ENCODE results near the gene CAV2.

CAV2 gene

DNA sequence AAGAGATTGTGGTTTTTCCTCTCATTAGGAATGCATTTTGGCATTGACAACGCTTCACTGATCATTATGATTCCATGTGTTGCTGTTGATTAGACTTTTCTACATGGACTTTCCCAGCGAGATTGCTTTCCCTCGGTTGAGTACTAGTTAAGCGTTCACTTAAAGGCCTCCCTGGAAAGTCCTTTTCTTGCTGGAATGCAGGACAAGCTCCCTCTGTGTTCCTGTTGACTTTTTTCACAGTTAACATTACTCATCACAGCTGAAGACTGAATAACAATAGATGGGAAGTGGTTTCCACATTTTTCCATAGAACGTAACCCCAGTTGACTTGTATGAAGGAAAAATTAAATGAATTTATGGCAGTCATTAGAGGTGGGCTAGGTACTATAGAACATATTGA lies 22.7 kb downstream of the CAV2 start:
- in situ Hi-C loops (cut with MboI; ENCODE audit: low sequenced_read_pairs): no loop called here

DNA sequence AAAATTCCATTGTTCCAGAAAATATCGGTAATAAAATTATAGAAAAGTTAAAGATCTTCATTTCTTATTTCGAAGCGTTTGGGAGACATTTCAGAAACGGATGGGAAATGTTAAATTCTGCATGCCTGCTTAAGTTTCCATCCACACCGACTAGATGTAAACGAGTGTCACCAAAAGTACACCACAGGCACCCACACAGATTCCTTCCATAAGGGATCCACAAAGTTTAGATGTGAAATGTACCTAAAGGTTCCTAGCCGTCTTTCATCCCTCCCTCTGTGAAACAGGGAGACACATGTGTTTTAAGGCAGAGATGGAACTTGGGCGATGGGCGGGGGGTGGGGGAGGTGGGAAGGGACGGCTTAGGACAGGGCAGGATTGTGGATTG lies 24.7 kb downstream of the CAV2 start:
- in situ Hi-C loops (cut with MboI; ENCODE audit: low sequenced_read_pairs): no loop called here

DNA sequence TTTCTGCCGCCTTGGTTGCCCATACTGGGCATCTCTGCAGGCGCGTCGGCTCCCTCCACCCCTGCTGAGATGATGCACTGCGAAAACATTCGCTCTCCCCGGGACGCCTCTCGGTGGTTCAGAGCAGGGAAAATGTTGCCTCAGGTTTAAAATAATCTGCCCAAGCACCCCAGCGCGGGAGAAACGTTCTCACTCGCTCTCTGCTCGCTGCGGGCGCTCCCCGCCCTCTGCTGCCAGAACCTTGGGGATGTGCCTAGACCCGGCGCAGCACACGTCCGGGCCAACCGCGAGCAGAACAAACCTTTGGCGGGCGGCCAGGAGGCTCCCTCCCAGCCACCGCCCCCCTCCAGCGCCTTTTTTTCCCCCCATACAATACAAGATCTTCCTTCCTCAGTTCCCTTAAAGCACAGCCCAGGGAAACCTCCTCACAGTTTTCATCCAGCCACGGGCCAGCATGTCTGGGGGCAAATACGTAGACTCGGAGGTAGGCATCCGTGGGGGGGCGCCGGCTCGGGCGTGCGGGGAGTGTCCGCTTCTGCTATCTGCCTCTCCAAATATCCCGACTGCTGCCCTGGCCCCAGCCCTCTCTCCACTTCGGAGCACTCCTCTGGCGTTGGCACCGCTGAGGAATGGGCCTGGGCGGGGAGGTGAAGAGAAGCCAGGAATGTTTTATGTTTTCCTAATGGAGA lies 25.2 kb downstream of the CAV2 start, which contains the start of gene CAV1:
CAV1 (plus strand) TSS at position 428 of the 689 bp plus-strand sequence; CDS start at position 455, 27 bp downstream.
- in situ Hi-C loops (cut with MboI; ENCODE audit: low sequenced_read_pairs): no loop called here

DNA sequence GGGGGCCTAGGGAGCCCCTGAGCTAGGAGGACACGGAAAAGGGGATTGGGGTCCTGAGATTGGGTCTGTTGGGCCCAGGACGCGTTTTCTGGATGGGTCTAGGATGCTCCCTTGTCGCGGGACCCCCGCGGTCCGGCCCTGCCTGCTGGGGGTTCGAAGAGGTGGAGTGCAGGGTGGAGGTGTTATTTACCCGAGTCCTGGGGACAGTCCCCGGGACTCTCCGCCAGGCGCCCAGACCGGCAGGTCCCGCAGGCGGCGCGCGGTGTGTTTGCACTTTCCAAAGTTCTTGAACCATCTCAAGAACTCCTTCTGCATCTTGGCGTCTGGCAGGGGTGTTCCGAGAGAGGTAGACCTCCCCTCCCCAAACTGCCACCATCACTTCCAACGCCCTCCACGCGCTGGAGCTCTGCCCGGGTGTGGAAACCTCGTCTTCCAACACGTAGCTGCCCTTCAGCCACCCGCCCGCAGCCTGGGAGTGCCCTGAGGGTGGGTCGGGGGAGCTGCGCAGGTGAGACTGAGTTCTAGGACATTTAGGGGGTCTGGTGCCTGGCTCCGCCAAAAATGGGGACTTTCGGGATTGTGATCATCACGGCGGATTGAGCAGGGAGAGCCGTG lies 25.9 kb downstream of the CAV2 start:
- in situ Hi-C loops (cut with MboI; ENCODE audit: low sequenced_read_pairs): no loop called here

DNA sequence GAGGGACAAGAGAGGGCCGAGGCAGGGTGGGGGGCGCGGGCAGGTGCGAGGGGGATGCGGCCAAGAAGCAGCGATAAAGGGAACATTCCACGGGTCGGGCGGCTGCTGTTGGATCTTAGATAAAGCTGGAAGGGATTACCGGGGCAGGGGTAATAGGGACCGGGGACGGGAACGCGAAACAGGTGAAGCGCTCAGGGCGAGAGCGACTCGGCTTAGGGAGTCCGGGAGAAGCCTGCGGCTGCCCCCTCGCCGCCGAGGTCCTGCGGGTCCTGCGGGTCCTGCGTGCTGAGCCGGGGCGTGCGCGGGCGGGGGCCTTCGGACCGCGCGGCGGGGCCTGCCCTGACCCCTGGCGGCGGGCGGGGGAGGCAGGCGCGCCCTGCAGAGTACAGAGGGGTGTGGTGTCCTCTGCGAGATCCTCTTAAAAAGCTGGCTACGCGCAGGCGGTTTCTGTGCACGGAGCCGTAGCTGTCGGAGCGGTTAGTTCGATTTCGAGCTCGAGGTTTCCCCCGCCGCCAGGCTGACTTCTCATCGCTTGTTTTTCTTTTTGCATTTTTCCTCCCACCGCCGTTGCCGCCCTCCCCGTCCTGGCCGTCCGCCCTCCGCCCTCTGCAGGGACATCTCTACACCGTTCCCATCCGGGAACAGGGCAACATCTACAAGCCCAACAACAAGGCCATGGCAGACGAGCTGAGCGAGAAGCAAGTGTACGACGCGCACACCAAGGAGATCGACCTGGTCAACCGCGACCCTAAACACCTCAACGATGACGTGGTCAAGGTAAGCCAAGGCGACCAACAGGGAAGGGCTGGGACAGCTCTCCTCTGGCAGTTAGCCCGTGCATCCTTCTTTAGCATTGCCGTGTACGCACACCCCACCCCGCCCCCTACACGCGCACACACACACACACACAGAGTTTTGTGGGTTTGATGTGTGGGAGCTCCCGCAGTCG lies 26.6 kb downstream of the CAV2 start:
- in situ Hi-C loops (cut with MboI; ENCODE audit: low sequenced_read_pairs): no loop called here

DNA sequence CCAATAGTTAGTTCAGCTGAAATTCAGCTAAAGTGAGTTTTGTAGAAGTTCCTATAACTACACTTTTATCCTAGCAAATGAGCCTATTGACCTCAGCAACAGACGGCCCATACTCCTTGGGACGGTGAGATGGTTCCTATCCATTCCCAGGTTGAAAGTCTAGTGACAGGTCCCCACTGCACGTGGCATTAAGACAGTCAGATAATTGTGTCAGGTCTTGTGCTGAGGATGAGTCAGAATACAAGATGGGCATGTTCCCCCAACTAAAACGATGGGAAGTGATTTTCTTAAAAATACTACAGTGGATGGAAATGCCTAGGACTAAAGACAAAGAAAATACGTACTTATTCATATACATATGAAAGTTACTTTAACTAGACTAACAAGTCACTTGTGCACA lies 27.4 kb downstream of the CAV2 start:
- in situ Hi-C loops (cut with MboI; ENCODE audit: low sequenced_read_pairs): no loop called here

DNA sequence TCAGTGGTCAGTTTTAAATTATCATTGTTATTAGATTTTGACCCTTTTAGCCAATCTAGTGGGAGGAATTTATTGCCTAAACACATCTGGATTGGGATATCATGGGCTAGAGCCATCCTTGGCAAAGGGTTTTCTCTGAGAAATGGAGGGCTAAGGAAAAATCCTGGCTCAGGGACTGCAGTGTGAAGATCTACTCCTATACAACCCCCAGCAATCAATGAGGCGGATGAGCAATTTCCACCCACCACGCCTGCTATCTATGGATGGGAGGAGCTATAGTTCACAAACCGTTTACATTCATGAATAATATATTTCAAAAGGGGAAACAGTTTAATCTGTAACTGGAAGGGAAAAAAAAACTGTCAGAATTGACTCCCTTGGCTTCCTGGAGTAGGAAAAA lies 28.0 kb downstream of the CAV2 start:
- in situ Hi-C loops (cut with MboI; ENCODE audit: low sequenced_read_pairs): no loop called here

DNA sequence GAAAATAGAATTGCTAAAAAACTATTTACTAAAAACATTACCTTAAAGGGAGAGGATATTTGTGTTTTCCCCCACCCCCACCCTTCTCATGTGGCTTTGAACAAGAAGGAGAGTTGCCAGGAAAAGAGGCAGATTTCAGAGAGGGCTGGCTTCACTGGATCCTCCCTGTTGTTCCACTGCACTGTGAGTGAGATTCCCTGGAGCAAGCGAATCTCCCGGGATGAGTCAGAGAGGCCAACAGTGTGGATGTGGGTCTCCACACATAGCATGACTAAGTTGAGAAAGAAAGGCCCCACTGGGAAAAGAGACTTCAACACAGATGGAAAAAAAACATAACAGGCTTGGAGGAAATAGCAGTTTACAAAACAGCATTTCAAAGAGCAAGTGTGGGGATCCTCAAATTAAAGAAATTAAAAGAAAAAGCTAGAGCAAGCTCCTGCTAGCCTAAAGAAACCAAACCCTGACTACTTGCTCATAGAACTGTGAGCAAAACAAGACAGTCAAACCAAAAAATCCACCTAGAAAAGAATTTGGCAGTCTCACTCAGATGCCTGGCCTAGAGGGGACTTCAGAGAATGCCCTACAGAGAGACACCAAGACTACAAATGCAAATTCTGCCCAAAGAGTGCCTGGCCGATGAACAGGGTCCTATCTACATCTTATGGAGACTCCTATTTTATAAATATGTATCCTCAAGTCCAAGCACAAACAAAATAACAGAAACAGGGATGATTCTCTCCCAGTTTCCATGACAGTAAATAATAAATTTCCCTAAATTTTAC lies 28.7 kb downstream of the CAV2 start:
- in situ Hi-C loops (cut with MboI; ENCODE audit: low sequenced_read_pairs): no loop called here

DNA sequence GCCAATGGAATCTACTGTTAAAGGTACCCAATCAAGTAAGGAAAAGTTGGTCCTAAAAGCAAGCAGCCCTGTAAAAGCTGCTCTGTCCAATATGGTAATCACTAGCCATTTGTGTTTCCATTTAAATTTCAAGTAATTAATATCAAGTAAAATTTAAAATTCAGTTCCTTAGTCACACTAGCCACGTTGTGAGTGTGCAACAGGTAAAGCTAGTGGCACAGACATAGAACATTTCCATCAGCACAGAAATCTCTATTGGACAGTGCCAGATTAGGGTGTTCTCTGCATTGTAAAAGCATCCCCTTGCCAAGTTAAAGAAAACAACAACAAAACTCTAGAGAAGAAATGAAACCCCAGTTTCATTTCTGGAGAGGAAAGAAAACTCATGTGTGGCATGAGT lies 29.7 kb downstream of the CAV2 start:
- in situ Hi-C loops (cut with MboI; ENCODE audit: low sequenced_read_pairs): no loop called here

DNA sequence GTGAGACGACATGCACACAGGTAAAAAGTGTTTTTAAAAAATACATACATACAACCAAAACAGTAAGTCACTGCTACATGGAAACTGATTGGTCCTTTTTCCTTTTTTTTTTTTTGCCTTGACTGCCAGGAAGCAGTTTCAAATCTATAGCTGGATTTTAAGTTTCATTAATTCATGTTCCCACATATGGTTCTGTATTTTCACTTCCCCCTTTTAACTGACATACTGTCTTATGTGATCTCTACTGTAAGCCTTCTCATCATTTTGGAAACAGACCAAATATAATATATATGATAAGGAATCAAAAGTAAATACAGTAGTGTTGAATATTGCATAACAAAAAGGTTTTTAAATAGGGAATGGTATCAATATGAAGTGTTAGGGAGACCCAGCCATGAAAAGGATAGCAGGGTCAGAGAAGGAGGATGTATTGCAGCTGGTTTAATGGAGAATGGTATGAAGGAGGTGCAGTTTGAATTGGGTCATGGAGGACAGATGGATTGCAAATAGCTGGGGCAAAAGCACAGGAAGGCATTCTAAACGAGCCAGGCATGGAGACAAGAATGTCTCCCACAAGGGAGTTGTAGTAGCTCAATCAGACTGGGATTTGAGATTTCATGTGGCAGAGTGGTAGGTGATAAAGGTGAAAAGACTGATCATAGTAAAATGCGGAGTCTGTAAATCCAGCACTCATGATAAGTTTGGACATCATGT lies 30.7 kb downstream of the CAV2 start:
- in situ Hi-C loops (cut with MboI; ENCODE audit: low sequenced_read_pairs): no loop called here

DNA sequence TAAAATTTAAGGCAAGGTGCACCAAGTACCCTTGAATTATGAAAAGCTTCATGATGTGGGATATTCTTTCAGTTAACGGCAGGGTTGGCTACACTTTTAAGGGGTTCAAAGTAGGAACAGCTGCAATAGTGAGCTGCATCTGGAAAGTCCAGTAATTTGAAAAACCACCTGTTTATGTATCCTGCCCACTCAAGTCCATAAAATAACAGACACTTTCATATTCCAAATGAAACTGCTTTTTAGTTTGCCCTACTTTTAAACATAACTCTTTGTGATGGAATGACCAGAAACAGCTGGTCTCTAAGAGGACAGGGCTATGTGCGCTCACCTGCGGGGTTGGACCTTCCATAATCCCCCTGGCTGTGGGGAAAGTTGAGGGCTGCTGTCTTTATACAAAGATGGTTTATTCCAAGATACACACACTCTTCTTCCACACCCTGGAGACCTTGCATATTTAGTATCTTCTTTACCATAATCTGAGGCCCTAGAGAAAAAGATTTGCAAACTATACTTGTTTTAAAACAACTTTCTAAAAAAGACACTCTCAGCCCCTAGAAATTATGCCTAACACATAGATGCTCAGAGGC lies 32.7 kb downstream of the CAV2 start:
- in situ Hi-C loops (cut with MboI; ENCODE audit: low sequenced_read_pairs): no loop called here

DNA sequence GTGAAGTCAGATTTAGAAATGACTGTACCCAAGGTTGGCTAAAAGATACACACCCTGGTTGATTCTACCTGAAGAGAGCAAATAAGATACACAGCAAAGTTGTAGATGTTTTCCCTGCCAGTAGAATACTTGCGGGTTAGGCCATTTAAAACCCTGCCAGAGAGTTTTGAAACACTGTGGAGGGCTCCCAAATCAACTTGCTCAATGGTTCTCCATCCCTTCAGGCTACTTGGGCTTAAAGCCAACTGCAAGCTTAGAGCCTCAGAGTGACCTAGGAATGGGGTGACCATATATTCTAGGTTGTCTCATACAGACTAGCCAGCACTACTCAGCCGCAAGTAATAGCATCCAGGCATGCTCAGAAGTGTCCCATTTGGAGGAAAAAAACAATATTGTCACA lies 35.3 kb downstream of the CAV2 start:
- in situ Hi-C loops (cut with MboI; ENCODE audit: low sequenced_read_pairs): no loop called here

DNA sequence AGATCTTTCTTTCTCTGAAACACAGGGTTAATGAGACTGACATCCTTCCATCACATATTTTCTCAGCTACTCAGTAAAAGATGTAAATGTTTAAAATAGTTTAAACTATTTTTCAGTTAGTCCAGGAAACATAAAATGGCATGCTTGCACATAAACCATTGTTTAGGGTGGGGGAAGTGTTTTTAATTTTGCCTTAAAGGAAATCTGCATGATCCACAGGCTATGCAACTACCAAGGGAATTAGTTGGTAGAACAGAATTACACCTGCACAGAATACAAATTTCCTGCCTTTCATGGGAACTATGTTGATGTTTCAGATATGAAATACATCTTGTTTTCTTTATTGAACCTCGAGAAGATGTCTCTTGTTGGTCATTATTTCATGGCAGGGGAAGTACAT lies 35.9 kb downstream of the CAV2 start:
- in situ Hi-C loops (cut with MboI; ENCODE audit: low sequenced_read_pairs): no loop called here

DNA sequence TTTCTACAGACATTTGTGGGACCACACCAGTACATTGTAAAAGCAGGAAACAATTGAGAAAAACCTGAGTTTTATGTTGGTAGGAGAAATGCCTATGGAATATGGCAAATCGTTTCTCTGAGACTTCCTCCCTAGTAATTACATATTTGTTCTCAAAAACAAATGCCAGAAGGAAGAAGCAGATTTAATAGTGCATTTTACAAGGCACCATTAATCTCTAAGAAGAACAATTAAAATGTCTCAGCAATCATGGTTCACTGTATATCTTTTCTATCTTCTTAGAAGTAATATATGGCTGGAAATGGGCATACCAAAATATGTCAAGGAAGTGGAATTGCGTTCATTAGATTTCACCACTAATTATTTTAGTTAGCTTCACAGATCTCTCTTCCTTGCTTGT lies 38.6 kb downstream of the CAV2 start:
- in situ Hi-C loops (cut with MboI; ENCODE audit: low sequenced_read_pairs): no loop called here

DNA sequence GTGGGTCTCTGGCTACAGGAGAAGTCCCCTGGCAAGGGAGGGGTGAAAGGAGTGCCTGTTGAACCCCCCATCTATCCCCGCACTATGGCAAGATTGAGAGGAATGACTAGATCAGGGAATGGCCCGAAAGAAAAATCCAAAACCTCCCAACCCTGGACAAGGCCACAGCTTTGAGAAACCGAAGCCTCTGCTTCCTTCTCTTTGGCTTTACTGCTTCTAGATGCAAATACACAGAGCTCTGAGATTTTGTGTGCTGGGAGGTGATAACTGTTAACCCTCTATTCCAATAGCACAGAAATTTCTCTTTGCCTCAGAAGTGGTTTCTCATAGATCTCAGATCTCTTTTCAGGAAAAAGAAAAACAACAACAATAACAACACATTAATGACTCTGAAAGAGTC lies 40.3 kb downstream of the CAV2 start:
- in situ Hi-C loops (cut with MboI; ENCODE audit: low sequenced_read_pairs): no loop called here

DNA sequence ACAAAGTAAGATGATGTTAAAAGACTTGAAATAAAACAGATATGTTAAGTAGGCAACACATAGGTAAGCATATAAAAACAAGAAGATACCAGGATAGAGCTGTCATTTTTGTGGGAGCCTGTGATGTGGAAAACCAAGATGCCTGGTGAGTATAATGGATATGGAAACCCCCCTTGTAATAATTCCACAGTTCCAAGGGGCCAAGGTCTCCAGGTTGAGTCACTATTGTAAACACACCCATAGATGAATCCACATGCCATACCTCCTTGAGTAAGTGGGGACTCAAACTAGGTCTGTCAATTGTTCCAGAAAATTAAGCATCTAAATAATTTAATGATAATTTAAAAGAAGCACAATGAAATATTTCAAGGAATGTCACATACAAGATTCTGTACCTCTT lies 41.2 kb downstream of the CAV2 start:
- in situ Hi-C loops (cut with MboI; ENCODE audit: low sequenced_read_pairs): no loop called here

DNA sequence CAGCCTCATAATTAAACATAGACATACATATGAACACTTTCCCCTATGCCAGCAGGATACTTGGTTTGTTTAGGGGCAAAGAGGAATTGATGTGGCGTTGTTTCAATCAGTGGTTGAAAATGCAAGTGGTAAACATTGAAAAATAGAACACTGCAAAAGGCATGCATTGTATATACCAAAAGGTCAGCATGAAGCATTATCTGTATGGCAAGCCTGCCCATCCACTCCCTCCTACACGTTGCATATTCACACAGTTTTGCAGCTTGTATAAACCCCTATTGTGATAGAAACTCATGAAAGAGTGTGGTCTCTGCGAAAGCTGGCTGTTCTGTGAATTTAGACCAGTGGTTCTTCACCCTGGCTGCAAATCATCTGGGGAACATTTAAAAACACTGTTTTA lies 42.4 kb downstream of the CAV2 start:
- in situ Hi-C loops (cut with MboI; ENCODE audit: low sequenced_read_pairs): no loop called here

DNA sequence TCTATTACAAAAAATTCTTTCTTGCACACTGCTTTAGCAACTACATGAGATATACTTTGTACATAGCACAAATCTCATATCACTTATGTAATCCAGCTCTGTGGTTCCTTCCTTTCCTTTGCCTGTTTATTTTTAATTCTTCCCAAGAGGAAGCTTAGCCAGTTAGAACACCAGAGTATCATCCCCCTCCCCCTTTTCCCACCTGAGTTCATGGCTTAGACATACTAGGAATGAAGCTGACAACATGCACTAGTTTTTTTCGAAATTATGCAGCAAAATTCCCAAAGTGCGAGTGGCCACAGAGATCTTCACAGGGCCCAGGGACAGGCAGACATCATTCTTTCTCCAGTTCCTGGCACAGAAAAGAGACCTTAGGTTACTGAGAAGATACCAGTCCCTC lies 43.1 kb downstream of the CAV2 start:
- in situ Hi-C loops (cut with MboI; ENCODE audit: low sequenced_read_pairs): no loop called here

DNA sequence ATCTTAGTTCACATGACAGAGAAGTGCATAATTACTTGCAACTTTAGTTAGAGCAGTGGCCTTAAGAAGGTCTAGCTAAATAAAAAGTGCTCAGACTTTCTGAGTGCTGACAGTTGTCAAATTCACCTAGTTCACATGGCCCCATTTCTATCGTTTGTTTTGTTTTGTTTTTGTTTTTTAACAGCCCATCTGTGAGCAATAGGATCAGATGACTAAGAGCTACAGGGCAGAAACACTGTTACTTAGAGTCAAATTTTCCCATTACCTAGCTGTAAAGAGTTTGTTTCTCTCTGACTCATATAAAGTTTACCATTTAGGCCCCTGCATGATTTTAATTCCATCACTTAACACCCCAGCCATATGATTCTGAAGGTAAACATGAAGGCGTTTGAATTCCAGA lies 44.1 kb downstream of the CAV2 start:
- in situ Hi-C loops (cut with MboI; ENCODE audit: low sequenced_read_pairs): no loop called here

DNA sequence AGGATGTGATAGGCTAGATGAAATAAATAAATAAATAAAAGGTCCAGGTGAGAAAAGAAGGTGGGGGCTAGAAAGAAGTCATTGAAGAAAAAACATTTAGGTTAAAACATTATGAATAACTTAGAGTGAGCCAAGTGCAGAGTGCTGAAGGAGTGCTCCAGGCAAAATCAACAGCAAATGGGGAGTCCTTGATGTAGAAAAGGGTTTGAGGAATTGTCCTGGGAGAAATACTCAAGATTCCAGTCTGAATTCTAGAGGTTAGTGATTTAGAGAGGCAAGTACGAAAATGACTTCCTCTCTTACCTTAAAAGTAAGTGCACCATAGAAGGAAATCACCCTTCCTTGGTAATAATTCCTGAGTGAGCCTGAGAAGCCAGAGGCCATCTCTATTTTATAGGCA lies 44.9 kb downstream of the CAV2 start:
- in situ Hi-C loops (cut with MboI; ENCODE audit: low sequenced_read_pairs): no loop called here
